ENCODE results near the gene WBP1. TPM values are rescaled to one million over a fixed set of nuclear protein-coding genes. Genes with fewer than 3 reads are reported as not detected.
"Not testable (repeated sequence)": the region's sequence is repeated elsewhere in the genome, so short reads cannot be mapped to it uniquely, and the experiment has no call there.

Gene WBP1
- total RNA-seq, 4 donors from 2014 or later = 40.0 to 56.4 (median 47.2) TPM

DNA sequence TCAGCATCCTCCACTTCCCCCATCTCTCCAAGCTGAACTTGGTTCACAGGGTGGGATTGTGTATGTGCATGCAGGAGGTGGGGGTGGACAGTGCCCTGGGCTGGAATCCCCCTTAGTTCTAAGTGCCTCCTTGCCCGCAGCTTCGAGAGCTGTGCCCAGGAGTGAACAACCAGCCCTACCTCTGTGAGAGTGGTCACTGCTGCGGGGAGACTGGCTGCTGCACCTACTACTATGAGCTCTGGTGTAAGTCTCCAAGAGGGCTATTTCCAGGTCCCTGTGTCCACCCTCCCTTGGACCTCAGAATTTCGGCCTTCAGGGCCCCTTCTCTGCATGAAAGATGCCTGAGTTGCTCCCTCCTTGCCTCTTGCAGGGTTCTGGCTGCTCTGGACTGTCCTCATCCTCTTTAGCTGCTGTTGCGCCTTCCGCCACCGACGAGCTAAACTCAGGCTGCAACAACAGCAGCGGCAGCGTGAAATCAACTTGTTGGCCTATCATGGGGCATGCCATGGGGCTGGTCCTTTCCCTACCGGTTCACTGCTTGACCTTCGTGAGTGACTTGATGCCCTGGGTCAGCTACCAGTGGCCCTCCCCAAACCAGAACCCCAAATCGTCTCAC is 1.4 kb downstream of the WBP1 start:
- Histone ChIP-seq H3K4me1 (peaks cover 40 to 55% (median 53%) of the 10 kb centered on the region in 4 donors), H3K36me3 (peaks cover 14 to 26% (median 23%) of the 10 kb centered on the region in 4 donors), H3K4me3 (peak overlapping the region in 1 of 4 donors; percentile 85)
- DNase-seq (ENCODE audit: extremely low spot score); H3K27me3 ChIP-seq; H3K27ac ChIP-seq (replicated peaks in 1 of 4); intact Hi-C loops (cut with DNase I); H3K9me3 ChIP-seq: not testable (repeated sequence)
- 80% methylated on average over 13 of the region's 13 CpGs for WGBS
- TF ChIP-seq POLR2AphosphoS5 (IDR thresholded peaks at IDR 0.05) = peak in 1 of 2 donors; percentile 22

DNA sequence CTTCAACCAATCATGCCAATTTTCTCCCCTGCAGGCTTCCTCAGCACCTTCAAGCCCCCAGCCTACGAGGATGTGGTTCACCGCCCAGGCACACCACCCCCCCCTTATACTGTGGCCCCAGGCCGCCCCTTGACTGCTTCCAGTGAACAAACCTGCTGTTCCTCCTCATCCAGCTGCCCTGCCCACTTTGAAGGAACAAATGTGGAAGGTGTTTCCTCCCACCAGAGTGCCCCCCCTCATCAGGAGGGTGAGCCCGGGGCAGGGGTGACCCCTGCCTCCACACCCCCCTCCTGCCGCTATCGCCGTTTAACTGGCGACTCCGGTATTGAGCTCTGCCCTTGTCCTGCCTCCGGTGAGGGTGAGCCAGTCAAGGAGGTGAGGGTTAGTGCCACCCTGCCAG is 1.9 kb downstream of the WBP1 start:
- DNase-seq (ENCODE audit: extremely low spot score); H3K9me3 ChIP-seq; H3K4me3 ChIP-seq; intact Hi-C loops (cut with DNase I); H3K27ac ChIP-seq (replicated peaks in 1 of 4); H3K27me3 ChIP-seq: not testable (repeated sequence)
- WGBS = 81% methylated on average over 10 of the region's 10 CpGs
- peaks cover 14 to 26% (median 23%) of the 10 kb centered on the region in 4 donors for H3K36me3 ChIP-seq
- peaks cover 39 to 56% (median 53%) of the 10 kb centered on the region in 4 donors for H3K4me1 ChIP-seq

DNA sequence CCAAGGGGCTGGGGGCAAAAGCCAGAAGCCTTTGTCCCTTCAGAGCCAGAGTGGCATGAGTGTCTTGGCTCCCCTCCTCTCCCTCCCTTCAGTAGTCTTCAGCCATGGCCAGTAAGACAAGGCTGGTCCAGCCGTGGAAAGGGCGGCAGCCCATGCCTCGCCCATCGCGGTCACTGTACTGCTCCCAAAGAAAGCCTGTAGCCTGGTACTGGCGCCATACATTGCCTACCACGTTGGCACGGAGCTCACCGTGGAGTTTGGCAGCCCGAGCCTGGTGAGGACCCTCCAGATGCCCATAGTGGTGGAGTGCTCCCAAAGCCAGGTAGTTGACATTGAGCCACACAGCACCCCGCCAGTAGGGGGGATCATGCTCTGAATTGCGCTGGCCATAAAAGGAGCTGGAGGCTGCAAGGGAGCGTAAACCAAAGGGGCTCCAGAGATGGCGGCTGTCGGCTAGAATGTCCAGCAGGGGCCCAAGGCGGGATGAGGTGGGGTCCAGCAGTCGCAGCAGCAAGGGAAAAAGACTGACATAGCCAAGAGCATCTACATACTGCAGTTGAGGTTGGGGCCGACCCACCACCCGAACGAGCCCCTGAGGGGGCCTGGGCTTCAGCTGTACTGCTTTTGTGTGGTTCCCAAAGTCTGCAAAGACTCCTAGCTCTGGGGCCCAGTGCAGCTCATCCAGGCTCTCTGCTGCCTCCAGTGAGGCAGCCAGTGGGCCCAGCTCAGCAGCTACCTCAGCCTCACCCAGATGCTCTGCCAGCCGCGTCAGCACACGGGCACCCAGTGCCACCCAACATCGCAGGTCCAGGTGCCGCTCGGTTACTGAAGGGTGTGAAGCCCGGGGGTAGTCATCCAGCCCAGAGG is 3.2 kb downstream of the WBP1 start:
- Histone ChIP-seq H3K27ac (replicated peaks in 1 of 4) (no peak overlapping the region), H3K9me3 (no peaks in the 10 kb centered on the region), H3K36me3 (peaks cover 14 to 26% (median 23%) of the 10 kb centered on the region in 4 donors), H3K27me3 (no peaks in the 10 kb centered on the region), H3K4me3 (no peak overlapping the region), H3K4me1 (peaks cover 32 to 53% (median 49%) of the 10 kb centered on the region in 4 donors)
- no peak for DNase-seq (ENCODE audit: extremely low spot score)
- TF ChIP-seq, protein P1, sequence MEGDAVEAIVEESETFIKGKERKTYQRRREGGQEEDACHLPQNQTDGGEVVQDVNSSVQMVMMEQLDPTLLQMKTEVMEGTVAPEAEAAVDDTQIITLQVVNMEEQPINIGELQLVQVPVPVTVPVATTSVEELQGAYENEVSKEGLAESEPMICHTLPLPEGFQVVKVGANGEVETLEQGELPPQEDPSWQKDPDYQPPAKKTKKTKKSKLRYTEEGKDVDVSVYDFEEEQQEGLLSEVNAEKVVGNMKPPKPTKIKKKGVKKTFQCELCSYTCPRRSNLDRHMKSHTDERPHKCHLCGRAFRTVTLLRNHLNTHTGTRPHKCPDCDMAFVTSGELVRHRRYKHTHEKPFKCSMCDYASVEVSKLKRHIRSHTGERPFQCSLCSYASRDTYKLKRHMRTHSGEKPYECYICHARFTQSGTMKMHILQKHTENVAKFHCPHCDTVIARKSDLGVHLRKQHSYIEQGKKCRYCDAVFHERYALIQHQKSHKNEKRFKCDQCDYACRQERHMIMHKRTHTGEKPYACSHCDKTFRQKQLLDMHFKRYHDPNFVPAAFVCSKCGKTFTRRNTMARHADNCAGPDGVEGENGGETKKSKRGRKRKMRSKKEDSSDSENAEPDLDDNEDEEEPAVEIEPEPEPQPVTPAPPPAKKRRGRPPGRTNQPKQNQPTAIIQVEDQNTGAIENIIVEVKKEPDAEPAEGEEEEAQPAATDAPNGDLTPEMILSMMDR (IDR thresholded peaks at IDR 0.05) = no peak
- TF ChIP-seq POLR2AphosphoS5 (IDR thresholded peaks at IDR 0.05) = peak in 1 of 2 donors; percentile 10
- intact Hi-C loops (cut with DNase I) = no loop called here
- 88% methylated on average over 20 of the region's 27 CpGs for WGBS

DNA sequence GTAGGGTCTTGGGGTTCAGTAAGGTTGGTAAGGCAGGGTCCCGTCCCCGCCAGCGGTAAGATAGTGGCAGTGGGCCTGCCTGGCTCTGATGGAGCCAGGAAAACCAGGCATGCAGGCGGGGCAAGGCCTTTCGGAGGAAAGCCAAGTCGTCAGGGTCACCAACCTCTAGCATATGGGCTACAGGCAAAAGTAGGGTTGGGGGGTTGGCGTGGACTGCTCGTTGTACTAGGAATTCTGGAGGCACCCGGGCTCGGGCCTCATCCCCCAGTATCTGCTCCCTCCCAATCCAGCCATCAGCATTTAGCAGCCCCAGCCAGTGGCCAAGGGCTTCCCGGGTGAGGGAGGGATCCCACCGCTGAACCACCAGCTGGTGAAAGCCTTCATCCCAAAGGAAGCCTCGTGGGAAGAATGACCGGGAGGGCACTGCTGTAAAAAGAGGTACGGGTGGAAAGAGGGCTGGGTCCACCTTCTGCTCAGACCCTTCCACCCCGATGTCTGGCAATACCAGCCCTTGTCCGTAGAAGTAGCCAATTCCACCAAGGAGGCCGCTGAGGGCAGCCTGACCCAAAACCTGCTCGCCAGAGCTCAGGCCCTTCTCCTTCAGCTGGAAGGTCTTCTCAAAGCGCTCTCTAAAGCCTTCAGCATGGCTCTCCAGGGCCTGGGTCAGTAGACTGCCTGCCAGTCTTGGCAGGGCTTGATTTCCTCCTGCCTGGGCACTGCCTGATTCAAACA is 4.0 kb downstream of the WBP1 start:
- DNase-seq (ENCODE audit: extremely low spot score) = no peak
- TF ChIP-seq, protein P1 (IDR thresholded peaks at IDR 0.05) = no peak
- no peak for TF ChIP-seq POLR2A (IDR thresholded peaks at IDR 0.05; ENCODE audit: low read depth)
- TF ChIP-seq EP300 (IDR thresholded peaks at IDR 0.05) = no peak
- no peak for TF ChIP-seq POLR2AphosphoS5 (IDR thresholded peaks at IDR 0.05)
- H3K4me1 ChIP-seq = peaks cover 24 to 46% (median 41%) of the 10 kb centered on the region in 4 donors
- WGBS = 91% methylated on average over 15 of the region's 20 CpGs
- H3K4me3 ChIP-seq = no peak overlapping the region
- intact Hi-C loops (cut with DNase I) = no loop called here
- H3K9me3 ChIP-seq = no peaks in the 10 kb centered on the region
- H3K27ac ChIP-seq (replicated peaks in 1 of 4) = no peak overlapping the region
- no peaks in the 10 kb centered on the region for H3K27me3 ChIP-seq
- peaks cover 14 to 26% (median 23%) of the 10 kb centered on the region in 4 donors for H3K36me3 ChIP-seq

DNA sequence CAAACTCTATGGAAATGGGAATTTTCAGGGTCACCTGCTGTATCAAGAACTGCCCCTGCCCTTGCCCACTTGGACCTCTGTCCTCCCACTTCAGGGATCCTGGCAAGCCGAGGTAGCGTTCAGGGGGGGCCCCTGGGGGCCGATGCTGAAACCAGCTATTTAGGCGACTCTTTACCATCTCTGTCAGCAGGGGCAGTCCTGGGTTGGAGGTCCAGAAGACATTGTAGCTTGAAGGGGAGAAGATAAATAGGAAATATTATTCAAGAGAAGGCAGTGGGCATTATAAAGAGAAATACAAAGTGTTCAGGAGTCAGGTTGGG is 4.5 kb downstream of the WBP1 start:
- peaks cover 22 to 41% (median 37%) of the 10 kb centered on the region in 4 donors for H3K4me1 ChIP-seq
- 92% methylated on average over 4 of the region's 4 CpGs for WGBS
- no peak for DNase-seq (ENCODE audit: extremely low spot score)
- H3K36me3 ChIP-seq = peaks cover 14 to 26% (median 23%) of the 10 kb centered on the region in 4 donors
- intact Hi-C loops (cut with DNase I) = no loop called here
- no peaks in the 10 kb centered on the region for H3K27me3 ChIP-seq
- H3K27ac ChIP-seq (replicated peaks in 1 of 4) = no peak overlapping the region
- TF ChIP-seq POLR2A (IDR thresholded peaks at IDR 0.05; ENCODE audit: low read depth) (no peak), EP300 (IDR thresholded peaks at IDR 0.05) (no peak), POLR2AphosphoS5 (IDR thresholded peaks at IDR 0.05) (no peak)
- TF ChIP-seq, protein P1 (IDR thresholded peaks at IDR 0.05) = no peak
- no peak overlapping the region for H3K4me3 ChIP-seq
- no peaks in the 10 kb centered on the region for H3K9me3 ChIP-seq

Measured in esophagus muscularis mucosa (tissue), 4 donors.